NCI-H774 (cell line): ENCODE results near the gene EMC8.

Experiments
- DNase-seq: peaks from one replicate; lab custom pipeline; 2025; lab: John Stamatoyannopoulos, UW

The EMC8 gene

GRCh38 chr16:85730186-85730465 is 69.2 kb downstream of the EMC8 start:
- DNase-seq: no peak

GRCh38 chr16:85729452-85730185 is 69.7 kb downstream of the EMC8 start:
- no peak for DNase-seq

- no peak for DNase-seq
Observed at GRCh38 chr16:85728879-85729278, 70.5 kb downstream of the EMC8 start.
